ENCODE measurements around the gene KHDRBS1. TPM values are rescaled to one million over a fixed set of nuclear protein-coding genes. Genes with fewer than 3 reads are reported as not detected.
A peak's percentile ranks its signal among the peaks of the same experiment; 100 is the strongest.

KHDRBS1 gene
- total and polyA plus RNA-seq, 2 donors (not counting 1 experiment from before 2014, with no cell fraction given) = 35.7 to 101 TPM

DNA sequence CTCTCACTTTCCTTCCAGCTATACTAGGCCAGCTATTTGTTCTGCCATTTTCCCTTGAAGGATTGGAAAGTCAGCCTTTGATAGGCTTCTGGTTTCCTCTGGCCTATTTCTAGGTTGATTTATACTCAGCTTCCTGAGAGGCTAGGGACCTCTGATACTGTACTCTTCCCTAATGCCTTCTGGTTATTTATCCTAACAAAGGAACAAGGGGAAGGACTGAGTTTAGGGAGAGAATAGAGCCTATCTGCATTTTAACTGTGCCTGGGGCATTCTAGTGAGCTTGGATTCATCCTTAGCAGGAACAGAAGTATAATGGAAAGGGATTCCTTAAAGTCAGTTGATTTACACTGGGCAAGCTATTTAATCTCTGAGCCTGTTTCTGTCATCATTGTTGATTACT lies 47.2 kb downstream of the KHDRBS1 start:
- Histone ChIP-seq H3K79me2 (ENCODE audit: control insufficient read depth, insufficient read depth, low read length) (no peaks in the 10 kb centered on the region), H3K4me3 (ENCODE audit: control extremely low read depth in 1 of 5, extremely low read depth in 1 of 5, insufficient read depth in 1 of 5, low read depth in 2 of 5, low read length in 4 of 5) (no peak overlapping the region), H2AFZ (ENCODE audit: insufficient read depth, low read depth, low read length, poor library complexity, severe bottlenecking) (no peak overlapping the region), H3K4me1 (ENCODE audit: control insufficient read depth in 2 of 2, insufficient read depth in 2 of 2, low read length in 2 of 2) (no peaks in the 10 kb centered on the region), H3K4me2 (replicated peaks; ENCODE audit: low read depth, low read length, poor library complexity, severe bottlenecking) (no peak overlapping the region), H3K9me3 (ENCODE audit: control extremely low read depth in 1 of 3, control insufficient read depth in 2 of 3, insufficient read depth in 1 of 3, low read length in 2 of 3) (no peaks in the 10 kb centered on the region), H4K20me1 (ENCODE audit: control insufficient read depth, insufficient read depth, low read length, poor library complexity, severe bottlenecking) (no peaks in the 10 kb centered on the region), H3K36me3 (replicated peaks in 1 of 2; ENCODE audit: control extremely low read depth in 1 of 2, control insufficient read depth in 1 of 2, extremely low read depth in 1 of 2, insufficient read depth in 2 of 2, low read length in 1 of 2) (peaks cover 3 to 39% of the 10 kb centered on the region in 2 experiments), H3K27ac (ENCODE audit: low read length in 2 of 2) (peak overlapping the region in 1 of 2 donors; percentile 31), H3K9ac (ENCODE audit: low read length) (no peak overlapping the region), H3K27me3 (replicated peaks in 1 of 4; ENCODE audit: control extremely low read depth in 1 of 4, control insufficient read depth in 3 of 4, insufficient read depth in 4 of 4, low read length in 3 of 4) (no peaks in the 10 kb centered on the region)
- Mint-ChIP-seq H3K27me3 (no peaks in the 10 kb centered on the region), H3K4me3 (no peak overlapping the region), H3K9me3 (ENCODE audit: insufficient read depth) (no peaks in the 10 kb centered on the region), H3K27ac (peak overlapping the region; percentile 41), H3K4me1 (no peaks in the 10 kb centered on the region)
- DNase-seq = no peak
- no peak for TF ChIP-seq EZH2 (IDR thresholded peaks at IDR 0.05; ENCODE audit: borderline replicate concordance, insufficient read depth, low read depth, low read length, poor library complexity, severe bottlenecking)
- TF ChIP-seq, protein P1, sequence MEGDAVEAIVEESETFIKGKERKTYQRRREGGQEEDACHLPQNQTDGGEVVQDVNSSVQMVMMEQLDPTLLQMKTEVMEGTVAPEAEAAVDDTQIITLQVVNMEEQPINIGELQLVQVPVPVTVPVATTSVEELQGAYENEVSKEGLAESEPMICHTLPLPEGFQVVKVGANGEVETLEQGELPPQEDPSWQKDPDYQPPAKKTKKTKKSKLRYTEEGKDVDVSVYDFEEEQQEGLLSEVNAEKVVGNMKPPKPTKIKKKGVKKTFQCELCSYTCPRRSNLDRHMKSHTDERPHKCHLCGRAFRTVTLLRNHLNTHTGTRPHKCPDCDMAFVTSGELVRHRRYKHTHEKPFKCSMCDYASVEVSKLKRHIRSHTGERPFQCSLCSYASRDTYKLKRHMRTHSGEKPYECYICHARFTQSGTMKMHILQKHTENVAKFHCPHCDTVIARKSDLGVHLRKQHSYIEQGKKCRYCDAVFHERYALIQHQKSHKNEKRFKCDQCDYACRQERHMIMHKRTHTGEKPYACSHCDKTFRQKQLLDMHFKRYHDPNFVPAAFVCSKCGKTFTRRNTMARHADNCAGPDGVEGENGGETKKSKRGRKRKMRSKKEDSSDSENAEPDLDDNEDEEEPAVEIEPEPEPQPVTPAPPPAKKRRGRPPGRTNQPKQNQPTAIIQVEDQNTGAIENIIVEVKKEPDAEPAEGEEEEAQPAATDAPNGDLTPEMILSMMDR (IDR thresholded peaks at IDR 0.05) = no peak
- ATAC-seq (ENCODE audit: low read depth) = no peak
- intact Hi-C loops (cut with micrococcal nuclease) = no loop called here
- CTCF ChIA-PET = interaction anchor here (1.0 to 2.8 kb wide), 3 partner anchors 15 to 396 kb away, joined by 4 to 9 read pairs (median 4); no protein-coding TSS in a partner anchor
- POLR2A ChIA-PET = no interaction called here

DNA sequence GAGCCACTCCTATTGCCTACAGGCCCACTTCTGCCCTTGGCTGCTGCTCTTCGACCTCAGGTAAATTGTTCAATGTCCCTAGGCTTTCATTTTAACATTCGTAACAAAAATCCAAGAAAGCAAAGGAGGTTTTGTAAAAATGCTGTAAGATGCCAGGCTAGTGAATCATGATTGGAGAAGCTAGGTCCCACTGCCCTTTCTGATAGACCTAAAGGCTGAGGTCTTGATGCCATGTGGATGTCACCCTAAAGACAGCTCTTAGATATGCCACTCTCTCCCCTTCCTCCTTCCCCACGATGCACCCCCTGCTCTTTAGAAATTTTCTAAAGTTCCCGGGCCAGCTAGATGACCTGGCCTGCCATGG lies 49.2 kb downstream of the KHDRBS1 start:
- Histone ChIP-seq H3K79me2 (ENCODE audit: control insufficient read depth, insufficient read depth, low read length) (no peaks in the 10 kb centered on the region), H3K27me3 (replicated peaks in 1 of 4; ENCODE audit: control extremely low read depth in 1 of 4, control insufficient read depth in 3 of 4, insufficient read depth in 4 of 4, low read length in 3 of 4) (no peaks in the 10 kb centered on the region), H3K27ac (ENCODE audit: low read length in 2 of 2) (peak overlapping the region in 1 of 2 donors; percentile 25), H2AFZ (ENCODE audit: insufficient read depth, low read depth, low read length, poor library complexity, severe bottlenecking) (no peak overlapping the region), H4K20me1 (ENCODE audit: control insufficient read depth, insufficient read depth, low read length, poor library complexity, severe bottlenecking) (no peaks in the 10 kb centered on the region), H3K36me3 (replicated peaks in 1 of 2; ENCODE audit: control extremely low read depth in 1 of 2, control insufficient read depth in 1 of 2, extremely low read depth in 1 of 2, insufficient read depth in 2 of 2, low read length in 1 of 2) (peaks cover 3 to 29% of the 10 kb centered on the region in 2 experiments), H3K4me3 (ENCODE audit: control extremely low read depth in 1 of 5, extremely low read depth in 1 of 5, insufficient read depth in 1 of 5, low read depth in 2 of 5, low read length in 4 of 5) (no peak overlapping the region), H3K4me2 (replicated peaks; ENCODE audit: low read depth, low read length, poor library complexity, severe bottlenecking) (no peak overlapping the region), H3K9ac (ENCODE audit: low read length) (no peak overlapping the region), H3K4me1 (ENCODE audit: control insufficient read depth in 2 of 2, insufficient read depth in 2 of 2, low read length in 2 of 2) (peaks cover 8 to 11% of the 10 kb centered on the region in 2 donors), H3K9me3 (ENCODE audit: control extremely low read depth in 1 of 3, control insufficient read depth in 2 of 3, insufficient read depth in 1 of 3, low read length in 2 of 3) (no peaks in the 10 kb centered on the region)
- ChIA-PET CTCF (interaction anchor here (0.6 to 2.8 kb wide), 21 partner anchors 10 to 398 kb away, joined by 3 to 15 read pairs (median 4); partner anchors contain the start of gene TMEM39B), POLR2A (no interaction called here)
- no CpG with 5 or more reads among the region's 4 CpGs for WGBS (ENCODE audit: insufficient coverage)
- ATAC-seq (ENCODE audit: low read depth) = no peak
- Mint-ChIP-seq H3K9me3 (ENCODE audit: insufficient read depth) (no peaks in the 10 kb centered on the region), H3K4me3 (no peak overlapping the region), H3K27ac (peak overlapping the region; percentile 26), H3K4me1 (peaks cover 5% of the 10 kb centered on the region), H3K27me3 (no peaks in the 10 kb centered on the region)
- DNase-seq = no peak
- intact Hi-C loops (cut with micrococcal nuclease) = loop anchor here (1.0 to 2.0 kb wide), 4 partner anchors 9 to 400 kb away; partner anchors contain the start of gene TMEM39B
- TF ChIP-seq, protein P1 (IDR thresholded peaks at IDR 0.05) = no peak
- TF ChIP-seq EZH2 (IDR thresholded peaks at IDR 0.05; ENCODE audit: borderline replicate concordance, insufficient read depth, low read depth, low read length, poor library complexity, severe bottlenecking) = no peak

All from B cell (primary cell).